ENCODE results near the gene DSCAML1. TPM values are rescaled to one million over a fixed set of nuclear protein-coding genes. Genes with fewer than 3 reads are reported as not detected.

Gene DSCAML1
- total and polyA plus RNA-seq, 4 donors, result 0.18 to 1.5 (median 1.1) TPM

- H3K9me3 ChIP-seq (ENCODE audit: control insufficient read depth in 4 of 4, insufficient read depth in 3 of 4, low read length in 3 of 4), result no peaks in the 10 kb centered on the region
- no peaks in the 10 kb centered on the region for H3K36me3 ChIP-seq (ENCODE audit: control insufficient read depth in 4 of 4, insufficient read depth in 4 of 4, low read length in 4 of 4)
- DNase-seq, result no peak
- H3K27ac ChIP-seq (ENCODE audit: low read depth in 1 of 2, low read length in 1 of 2), result no peak overlapping the region
- H3K4me1 ChIP-seq (ENCODE audit: control insufficient read depth in 5 of 5, insufficient read depth in 5 of 5, low read length in 5 of 5), result peaks cover 0 to 12% (median 9%) of the 10 kb centered on the region in 5 donors
- peaks cover 0 to 65% (median 26%) of the 10 kb centered on the region in 3 donors for H3K27me3 ChIP-seq (ENCODE audit: control insufficient read depth in 3 of 3, insufficient read depth in 3 of 3, low read length in 2 of 3)
- WGBS, 2 donors, result 91 to 95% methylated on average over 9 of the region's 9 CpGs
- H3K9ac ChIP-seq (ENCODE audit: insufficient read depth in 1 of 2, low read length in 2 of 2), result no peak overlapping the region
- ATAC-seq (ENCODE audit: insufficient read depth, low FRiP score), result no peak
- no peak overlapping the region for H3K4me3 ChIP-seq
- no peak for TF ChIP-seq CTCF (IDR thresholded peaks at IDR 0.05; ENCODE audit: control extremely low read depth, extremely low read depth)
These were observed 3.4 kb downstream of the DSCAML1 start for GRCh38 chr11:117793583-117793982.

- Histone ChIP-seq H3K4me1 (ENCODE audit: control insufficient read depth in 5 of 5, insufficient read depth in 5 of 5, low read length in 5 of 5) (peaks cover 0 to 12% (median 9%) of the 10 kb centered on the region in 5 donors), H3K9ac (ENCODE audit: insufficient read depth in 1 of 2, low read length in 2 of 2) (no peak overlapping the region), H3K27me3 (ENCODE audit: control insufficient read depth in 3 of 3, insufficient read depth in 3 of 3, low read length in 2 of 3) (peaks cover 0 to 59% (median 25%) of the 10 kb centered on the region in 3 donors), H3K4me3 (no peak overlapping the region), H3K9me3 (ENCODE audit: control insufficient read depth in 4 of 4, insufficient read depth in 3 of 4, low read length in 3 of 4) (no peaks in the 10 kb centered on the region), H3K27ac (ENCODE audit: low read depth in 1 of 2, low read length in 1 of 2) (no peak overlapping the region), H3K36me3 (ENCODE audit: control insufficient read depth in 4 of 4, insufficient read depth in 4 of 4, low read length in 4 of 4) (no peaks in the 10 kb centered on the region)
- TF ChIP-seq CTCF (IDR thresholded peaks at IDR 0.05; ENCODE audit: control extremely low read depth, extremely low read depth), result no peak
- ATAC-seq (ENCODE audit: insufficient read depth, low FRiP score) (no peak), DNase-seq (no peak)
- WGBS, 2 donors, result 87 to 92% methylated on average over 6 of the region's 6 CpGs
These were observed 4.0 kb downstream of the DSCAML1 start for GRCh38 chr11:117792992-117793391.

GRCh38 chr11:117792241-117792640 is 4.8 kb downstream of the DSCAML1 start:
- ATAC-seq (ENCODE audit: insufficient read depth, low FRiP score) (peak; percentile 49), DNase-seq (peak in 2 of 3 donors; percentile 44)
- peaks cover 0 to 12% (median 9%) of the 10 kb centered on the region in 5 donors for H3K4me1 ChIP-seq (ENCODE audit: control insufficient read depth in 5 of 5, insufficient read depth in 5 of 5, low read length in 5 of 5)
- 58 to 81% methylated on average over 5 of the region's 5 CpGs for WGBS, 2 donors
- no peak for TF ChIP-seq CTCF (IDR thresholded peaks at IDR 0.05; ENCODE audit: control extremely low read depth, extremely low read depth)
- H3K9me3 ChIP-seq (ENCODE audit: control insufficient read depth in 4 of 4, insufficient read depth in 3 of 4, low read length in 3 of 4), result no peaks in the 10 kb centered on the region
- no peak overlapping the region for H3K4me3 ChIP-seq
- H3K9ac ChIP-seq (ENCODE audit: insufficient read depth in 1 of 2, low read length in 2 of 2), result no peak overlapping the region
- H3K36me3 ChIP-seq (ENCODE audit: control insufficient read depth in 4 of 4, insufficient read depth in 4 of 4, low read length in 4 of 4), result no peaks in the 10 kb centered on the region
- peaks cover 0 to 52% (median 22%) of the 10 kb centered on the region in 3 donors for H3K27me3 ChIP-seq (ENCODE audit: control insufficient read depth in 3 of 3, insufficient read depth in 3 of 3, low read length in 2 of 3)
- no peak overlapping the region for H3K27ac ChIP-seq (ENCODE audit: low read depth in 1 of 2, low read length in 1 of 2)

- TF ChIP-seq CTCF (IDR thresholded peaks at IDR 0.05; ENCODE audit: control extremely low read depth, extremely low read depth), result no peak
- no peaks in the 10 kb centered on the region for H3K36me3 ChIP-seq (ENCODE audit: control insufficient read depth in 4 of 4, insufficient read depth in 4 of 4, low read length in 4 of 4)
- 28 to 54% methylated on average over 3 of the region's 3 CpGs for WGBS, 2 donors
- no peak overlapping the region for H3K9ac ChIP-seq (ENCODE audit: insufficient read depth in 1 of 2, low read length in 2 of 2)
- no peak overlapping the region for H3K4me3 ChIP-seq
- H3K27me3 ChIP-seq (ENCODE audit: control insufficient read depth in 3 of 3, insufficient read depth in 3 of 3, low read length in 2 of 3), result peaks cover 0 to 43% (median 18%) of the 10 kb centered on the region in 3 donors
- no peaks in the 10 kb centered on the region for H3K9me3 ChIP-seq (ENCODE audit: control insufficient read depth in 4 of 4, insufficient read depth in 3 of 4, low read length in 3 of 4)
- DNase-seq, result peak; percentile 63 to 70 (median 66)
- no peak overlapping the region for H3K27ac ChIP-seq (ENCODE audit: low read depth in 1 of 2, low read length in 1 of 2)
- peaks cover 0 to 9% (median 5%) of the 10 kb centered on the region in 5 donors for H3K4me1 ChIP-seq (ENCODE audit: control insufficient read depth in 5 of 5, insufficient read depth in 5 of 5, low read length in 5 of 5)
- ATAC-seq (ENCODE audit: insufficient read depth, low FRiP score), result no peak
These were observed 6.7 kb downstream of the DSCAML1 start for GRCh38 chr11:117790279-117790678.
